Measurements from ENCODE around the gene TIFAB.

TIFAB gene

DNA sequence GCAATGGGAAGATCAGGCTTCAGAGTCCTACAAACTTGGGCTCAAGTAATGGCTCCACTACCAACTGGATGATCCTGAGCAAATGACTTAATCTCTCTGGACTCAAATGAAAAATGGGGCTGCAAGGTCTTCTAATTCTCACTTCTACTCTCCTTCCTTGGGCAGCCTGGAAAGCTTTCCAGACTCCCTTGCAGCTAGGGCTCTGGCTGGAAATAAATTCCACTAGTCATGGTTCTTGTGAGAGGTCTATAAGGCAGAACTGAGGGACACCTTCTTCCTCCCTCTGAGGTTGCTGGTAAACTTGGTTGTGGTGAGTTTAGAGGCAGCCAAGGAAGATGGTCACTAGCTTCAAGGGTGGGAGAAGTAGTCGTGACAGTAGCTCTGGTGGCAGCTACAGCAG, 23.6 kb downstream of the TIFAB start:
- no peak for DNase-seq

DNA sequence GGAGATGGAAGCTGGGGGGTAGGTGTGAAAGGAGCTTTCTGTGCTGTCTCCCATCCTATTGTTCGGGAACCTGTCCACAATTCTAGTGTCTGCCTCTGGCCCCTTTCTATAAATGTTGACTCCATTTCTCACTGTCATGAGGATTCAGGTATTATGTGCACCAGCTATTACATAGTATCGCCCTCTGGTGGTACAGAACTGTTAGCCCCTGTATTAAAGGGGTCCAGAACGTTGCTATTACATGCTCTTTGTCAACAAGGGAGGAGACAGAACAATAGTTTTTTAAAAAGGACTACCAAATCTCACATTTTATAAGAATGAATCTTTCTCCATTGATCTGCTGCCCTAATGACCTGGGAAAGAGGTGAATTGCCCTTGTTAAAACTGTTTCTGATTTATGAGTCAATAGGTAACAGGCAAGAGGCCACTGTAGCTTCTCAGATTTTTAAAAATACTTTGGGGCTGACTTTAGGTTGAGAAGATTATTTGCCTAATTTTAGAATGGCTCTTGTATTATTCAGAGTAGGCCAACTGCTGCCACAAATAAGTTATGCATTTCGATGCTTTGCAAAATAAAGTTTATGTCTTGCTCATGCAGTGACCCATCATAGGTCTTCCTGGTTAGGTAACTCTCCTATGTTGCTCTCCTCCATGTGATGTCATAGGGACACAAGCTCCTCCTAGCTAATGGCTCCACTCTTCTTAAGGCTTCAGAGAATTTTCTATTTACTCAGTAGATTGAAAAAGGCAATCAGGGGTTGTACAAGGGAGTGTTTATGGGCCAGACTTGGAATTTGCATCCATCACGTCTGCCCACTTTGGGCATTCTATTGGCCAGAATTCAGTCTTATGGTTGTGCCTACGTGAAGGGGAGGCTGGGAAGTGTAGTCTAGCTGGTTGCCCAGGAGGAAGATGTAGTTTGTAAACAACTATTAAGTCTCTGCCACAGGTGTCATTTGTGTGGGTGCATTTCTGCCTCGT, 25.8 kb downstream of the TIFAB start:
- no peak for DNase-seq

DNA sequence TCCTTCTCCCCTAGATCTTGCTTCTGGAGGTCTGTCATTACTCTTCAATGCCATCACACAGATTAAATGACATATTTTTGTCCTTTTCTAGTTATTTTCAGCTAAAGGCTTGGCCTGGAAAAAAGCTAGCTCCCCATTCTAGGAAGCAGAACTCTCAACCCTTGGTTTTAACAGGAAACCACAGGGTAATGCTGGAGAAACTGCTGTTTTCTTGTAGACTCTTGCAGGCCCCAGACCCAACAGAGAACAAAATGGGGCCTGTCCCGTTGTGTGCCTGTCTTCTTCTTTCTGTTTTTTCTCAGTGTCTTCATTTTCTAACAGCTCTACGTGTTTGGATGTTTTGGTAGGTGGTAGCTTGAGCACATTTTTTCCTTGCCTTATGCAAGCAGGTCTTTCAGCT, 26.5 kb downstream of the TIFAB start:
- DNase-seq = no peak

DNA sequence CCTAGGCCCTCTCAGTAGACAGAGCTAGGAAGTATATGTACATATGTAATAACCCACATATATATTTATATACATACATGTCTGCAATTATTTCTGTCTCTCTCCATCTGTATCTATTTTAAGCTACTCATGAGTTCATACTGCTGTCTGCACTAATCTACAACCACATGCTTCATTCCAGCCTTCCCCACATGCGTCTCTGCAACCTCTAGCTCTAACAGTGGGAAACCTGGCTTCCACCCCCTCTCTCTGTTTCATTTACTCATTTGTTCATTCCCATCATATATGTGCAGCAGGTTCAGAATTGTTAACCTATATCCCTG, 28.3 kb downstream of the TIFAB start:
- no peak for DNase-seq

DNA sequence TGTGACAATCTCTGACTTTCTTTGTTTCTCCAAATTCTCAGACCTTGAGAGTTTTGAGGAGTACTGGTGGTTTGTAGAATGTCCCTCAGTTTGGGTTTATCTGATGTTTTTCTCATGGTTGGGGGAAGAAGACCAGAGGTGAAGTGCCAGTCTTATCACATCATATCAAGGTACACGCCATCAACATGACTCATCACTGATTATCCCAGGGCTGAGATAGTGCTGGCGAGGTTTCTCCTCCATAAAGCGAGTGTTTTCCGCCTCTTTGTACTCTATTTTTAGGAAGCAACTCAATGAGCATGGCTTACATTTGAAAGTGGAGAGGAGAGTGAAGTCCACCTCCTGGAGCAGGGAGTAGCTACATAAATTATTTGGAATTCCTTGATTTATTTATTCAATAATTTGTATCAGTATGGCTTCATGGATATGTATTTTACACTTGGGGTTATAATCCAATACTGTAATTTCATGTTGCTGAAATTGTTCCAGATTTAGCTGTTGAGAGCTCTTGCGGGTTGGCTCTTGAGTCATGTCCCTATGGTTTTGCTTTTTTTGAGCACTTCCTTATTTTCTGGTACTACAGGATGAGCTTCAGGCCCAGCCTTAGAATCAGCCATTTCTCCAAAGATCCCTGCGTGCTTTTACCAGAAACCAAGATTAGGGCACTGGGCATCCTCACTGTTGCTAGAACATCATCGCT, 28.9 kb downstream of the TIFAB start:
- no peak for DNase-seq

DNA sequence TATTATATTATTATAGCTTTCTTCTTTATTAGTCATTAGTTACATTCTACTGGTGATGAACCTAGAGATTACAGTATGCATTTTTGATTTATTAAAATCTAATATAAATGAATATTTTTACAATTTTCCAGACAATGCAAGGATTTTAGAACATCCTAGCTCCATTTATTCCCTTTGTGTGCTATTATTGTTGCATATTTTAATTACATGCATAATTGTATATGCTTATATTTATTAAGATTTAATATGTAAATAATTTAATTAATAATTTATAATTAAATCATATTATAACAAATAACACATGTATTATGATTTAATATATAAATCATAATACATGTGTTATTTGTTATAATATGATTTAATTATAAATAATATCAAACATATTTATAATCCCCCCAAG, 29.7 kb downstream of the TIFAB start:
- no peak for DNase-seq

DNA sequence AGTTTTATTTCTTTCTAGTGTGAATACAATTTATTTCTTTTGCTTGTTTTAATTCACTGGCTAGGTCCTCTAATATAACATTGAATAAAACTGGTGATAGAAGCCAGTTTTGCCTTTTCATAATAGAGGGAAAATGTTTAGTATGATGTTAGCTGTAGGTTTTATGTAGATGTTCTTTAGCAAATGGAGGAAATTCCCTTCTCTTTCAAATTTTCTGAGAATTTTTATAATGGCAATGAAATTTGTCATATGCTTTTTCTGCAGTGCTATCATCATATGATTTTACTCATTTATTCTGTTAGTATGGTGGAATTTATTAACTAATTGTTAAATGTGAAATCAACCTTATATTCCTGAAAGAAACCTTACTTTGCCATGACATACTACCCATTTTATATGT, 35.1 kb downstream of the TIFAB start:
- no peak for DNase-seq

DNA sequence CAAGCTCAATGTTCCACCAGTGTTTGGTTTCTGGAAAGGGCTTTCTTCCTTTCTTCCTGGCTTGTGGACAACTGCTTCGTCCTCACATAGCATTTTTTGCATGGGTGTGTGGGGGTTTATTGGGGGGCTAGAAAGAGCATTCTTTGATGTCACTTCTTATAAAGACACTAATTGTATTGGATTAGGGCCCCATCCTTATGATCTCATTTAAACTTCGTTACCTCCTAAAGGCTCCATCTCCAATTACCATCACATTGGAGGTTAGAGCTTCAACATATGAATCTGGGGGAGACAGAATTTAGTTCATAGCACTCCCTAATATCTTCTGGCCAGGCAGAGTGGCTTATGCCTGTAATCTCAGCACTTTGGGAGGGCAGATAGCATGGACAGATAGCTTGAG, 47.1 kb downstream of the TIFAB start:
- no peak for DNase-seq

DNA sequence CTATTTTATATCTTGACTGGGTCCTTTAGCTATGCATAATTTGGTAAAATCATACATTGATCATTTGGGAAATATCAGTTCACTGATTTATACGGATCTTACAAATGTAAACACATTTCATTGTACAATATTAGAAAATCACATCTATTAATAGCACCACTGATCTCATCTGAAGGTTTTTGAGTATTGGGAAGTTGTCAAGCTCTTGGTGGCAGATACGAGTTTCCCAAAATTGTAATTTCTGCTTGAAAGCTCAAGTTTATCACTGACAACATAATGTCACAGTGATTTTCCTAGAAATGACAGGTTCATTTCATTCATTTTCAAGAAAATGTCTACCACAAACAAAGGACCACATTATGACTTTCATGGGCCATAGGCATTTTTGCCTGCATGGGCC, 50.1 kb downstream of the TIFAB start:
- DNase-seq = no peak

DNA sequence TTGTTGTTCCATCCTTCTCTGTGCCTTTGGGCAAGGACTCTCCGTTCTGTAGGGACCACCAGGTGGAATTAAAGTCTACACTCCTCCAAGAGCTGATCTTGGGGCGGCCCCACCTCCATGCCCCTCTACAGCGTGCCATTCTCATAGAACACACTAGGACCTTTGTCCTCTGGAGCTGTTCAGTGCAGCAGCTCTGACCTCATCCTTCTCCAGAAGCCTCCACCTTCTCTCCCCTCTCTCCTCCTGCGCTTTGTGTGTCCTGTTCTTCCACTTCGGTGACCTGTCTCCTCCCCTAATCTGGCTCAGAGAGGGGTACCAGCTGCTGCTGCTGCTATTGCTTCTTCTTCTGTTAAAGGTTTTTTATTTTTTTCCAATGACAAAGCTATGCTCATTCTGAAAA, 51.3 kb downstream of the TIFAB start:
- DNase-seq = peak in 4 of 58 donors; percentile 20 to 39 (median 26)

DNA sequence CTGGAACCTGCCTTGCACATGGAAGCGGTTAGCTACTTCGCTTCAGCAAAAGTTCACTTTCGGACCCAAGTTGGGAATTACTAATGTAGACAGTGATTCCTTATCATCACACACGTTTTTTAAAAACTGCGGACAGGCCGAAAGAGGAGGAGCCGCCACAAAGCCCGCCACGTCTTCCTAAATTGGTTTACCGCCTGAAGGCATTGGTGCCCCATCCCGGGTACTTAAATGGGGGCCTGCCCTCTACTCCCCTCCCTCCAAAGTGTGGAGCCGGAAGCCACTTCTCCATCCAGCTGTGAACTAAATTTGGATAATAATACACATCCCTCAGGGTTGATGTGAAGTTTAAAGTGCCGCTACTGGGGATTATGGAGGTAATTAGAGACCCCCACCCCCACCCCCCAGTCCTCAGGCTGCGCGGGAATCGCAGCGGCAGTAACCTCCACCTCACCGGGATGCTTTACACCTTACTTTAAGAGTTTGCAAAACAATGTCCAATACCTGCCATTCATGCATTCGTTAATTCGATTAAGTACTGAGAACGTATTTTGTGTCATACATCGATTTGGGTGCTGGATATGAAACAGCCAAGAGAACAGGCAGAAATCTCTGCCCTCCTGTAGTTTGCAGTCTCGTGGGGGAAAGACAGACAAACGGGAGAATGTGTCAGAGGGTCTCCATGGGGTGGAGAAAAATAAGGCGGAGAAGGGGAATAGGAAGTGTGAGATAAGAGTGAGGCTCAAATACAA, 52.2 kb downstream of the TIFAB start:
- DNase-seq = no peak

DNA sequence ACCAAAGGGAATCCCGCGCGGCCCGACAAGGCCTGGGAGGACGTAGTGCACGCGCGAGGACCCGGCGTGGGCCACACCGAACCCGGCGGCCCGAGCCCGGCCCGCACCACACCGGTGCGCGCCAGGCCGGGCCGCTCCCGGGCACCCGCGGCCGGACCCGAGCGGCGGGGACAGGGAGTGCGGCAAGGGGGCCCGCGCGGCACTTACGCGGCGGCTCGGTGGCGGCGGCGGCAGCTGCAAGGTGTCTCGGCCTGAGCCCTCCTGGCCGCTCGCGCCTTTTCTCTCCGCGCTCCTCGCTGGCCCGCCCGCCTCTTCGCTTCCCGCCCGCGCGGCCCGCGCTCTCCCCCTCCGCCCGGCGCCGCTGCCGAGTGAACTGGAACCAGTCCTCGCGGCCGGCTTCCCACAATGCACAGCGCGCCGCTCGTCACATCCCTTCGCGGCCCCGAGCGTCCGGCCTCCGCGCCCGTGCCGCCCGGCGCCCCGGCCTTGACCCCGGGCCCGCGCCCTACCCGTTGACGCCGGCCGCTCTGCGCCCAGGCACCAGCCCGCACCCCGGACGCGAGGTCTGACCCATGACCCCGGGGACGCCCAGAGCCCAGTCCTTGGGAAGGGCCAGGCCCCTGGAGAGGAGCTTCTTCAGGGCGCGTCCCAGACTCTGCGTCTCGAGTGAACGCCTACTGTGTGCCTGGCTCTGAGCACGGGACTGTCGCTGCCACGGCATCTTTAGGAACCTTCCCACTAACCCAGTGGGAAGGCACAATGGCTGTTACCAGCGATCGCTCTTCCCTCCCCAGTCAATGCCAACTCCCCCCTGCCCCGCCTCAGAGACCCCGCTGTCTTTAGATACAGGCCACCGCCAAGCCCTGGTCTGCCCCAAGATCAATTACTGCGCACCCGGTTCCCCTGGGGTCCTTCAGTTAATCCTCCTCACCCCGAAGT, 53.0 kb downstream of the TIFAB start, which contains the start of gene MACROH2A1:
Gene MACROH2A1, minus strand, starts transcription at position 377 of the 939 bp plus-strand sequence. CDS start 10,138 bp downstream, outside the sequence.
- peak in 55 of 58 donors; percentile 38 to 88 (median 78) for DNase-seq

DNA sequence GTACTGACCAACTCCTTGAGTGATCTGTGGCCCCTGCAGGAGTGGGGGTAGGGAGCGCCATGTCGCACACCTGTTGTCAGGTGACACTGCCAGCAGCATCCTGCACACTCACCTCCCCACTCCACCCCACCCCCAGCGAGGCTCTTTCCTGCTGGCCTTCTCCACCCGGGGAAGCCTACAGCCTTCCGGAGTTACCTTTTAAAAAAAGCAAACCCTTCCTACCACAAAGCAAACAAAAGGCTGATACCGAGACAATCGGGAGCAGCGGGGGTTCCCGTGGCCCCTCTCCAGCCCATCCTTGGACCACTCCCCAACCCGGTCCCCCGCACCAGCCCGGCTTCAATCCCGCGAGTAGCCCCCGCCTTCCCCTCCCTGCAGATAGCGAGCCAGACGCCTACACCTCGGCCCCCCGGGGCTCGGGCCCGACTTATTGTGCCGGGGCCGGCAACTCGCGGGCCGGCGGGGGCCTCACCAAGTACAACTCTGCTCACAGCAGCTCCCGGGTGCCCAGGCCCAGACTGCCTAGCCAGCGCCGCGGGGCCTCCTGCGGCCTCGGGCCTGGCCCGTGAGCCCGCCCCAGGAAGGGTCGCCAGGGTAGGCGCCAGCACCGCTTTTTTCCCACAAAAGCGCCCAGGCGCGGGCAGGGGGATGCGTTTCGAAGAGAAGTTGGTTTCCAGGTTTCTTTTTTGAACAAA, 53.8 kb downstream of the TIFAB start:
- DNase-seq = peak in 1 of 58 donors; percentile 44
